ENCODE data around the gene PLXNA3. TPM values are rescaled to one million over a fixed set of nuclear protein-coding genes. Genes with fewer than 3 reads are reported as not detected.
A peak's percentile ranks its signal among the peaks of the same experiment; 100 is the strongest.

The PLXNA3 gene
- total RNA-seq, 4 donors from 2014 or later, result 17.0 to 44.4 (median 24.2) TPM

DNA sequence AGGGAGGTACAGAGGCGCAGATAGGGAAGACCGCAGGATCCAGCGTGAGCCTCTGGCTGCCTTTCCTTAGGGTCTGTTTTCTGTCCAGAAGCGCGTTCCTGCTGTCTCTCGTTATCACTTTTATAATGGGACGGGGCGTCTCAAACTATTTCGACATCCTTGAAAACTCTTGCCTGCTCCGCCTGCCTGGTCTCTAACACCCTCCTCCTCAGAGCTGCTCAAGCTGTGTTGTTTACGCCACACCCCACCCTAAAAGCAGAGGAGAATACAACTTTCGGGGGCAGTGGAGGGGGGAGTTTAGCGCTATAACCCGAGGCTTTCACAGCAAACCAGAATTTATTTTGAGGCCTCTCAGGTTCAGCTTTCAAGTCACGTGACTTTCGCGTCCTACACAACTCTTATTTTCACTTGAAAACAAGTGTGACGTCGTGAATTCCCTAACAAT is 58.6 kb downstream of the PLXNA3 start:
- Histone ChIP-seq H3K27ac (peak overlapping the region; percentile 81 to 96 (median 89)), H3K36me3 (no peaks in the 10 kb centered on the region), H3K4me3 (peak overlapping the region; percentile 11 to 81 (median 52)), H3K4me1 (peaks cover 0 to 21% (median 5%) of the 10 kb centered on the region in 4 donors), H3K27me3 (no peaks in the 10 kb centered on the region), H3K9me3 (no peaks in the 10 kb centered on the region)
- TF ChIP-seq, protein P1, sequence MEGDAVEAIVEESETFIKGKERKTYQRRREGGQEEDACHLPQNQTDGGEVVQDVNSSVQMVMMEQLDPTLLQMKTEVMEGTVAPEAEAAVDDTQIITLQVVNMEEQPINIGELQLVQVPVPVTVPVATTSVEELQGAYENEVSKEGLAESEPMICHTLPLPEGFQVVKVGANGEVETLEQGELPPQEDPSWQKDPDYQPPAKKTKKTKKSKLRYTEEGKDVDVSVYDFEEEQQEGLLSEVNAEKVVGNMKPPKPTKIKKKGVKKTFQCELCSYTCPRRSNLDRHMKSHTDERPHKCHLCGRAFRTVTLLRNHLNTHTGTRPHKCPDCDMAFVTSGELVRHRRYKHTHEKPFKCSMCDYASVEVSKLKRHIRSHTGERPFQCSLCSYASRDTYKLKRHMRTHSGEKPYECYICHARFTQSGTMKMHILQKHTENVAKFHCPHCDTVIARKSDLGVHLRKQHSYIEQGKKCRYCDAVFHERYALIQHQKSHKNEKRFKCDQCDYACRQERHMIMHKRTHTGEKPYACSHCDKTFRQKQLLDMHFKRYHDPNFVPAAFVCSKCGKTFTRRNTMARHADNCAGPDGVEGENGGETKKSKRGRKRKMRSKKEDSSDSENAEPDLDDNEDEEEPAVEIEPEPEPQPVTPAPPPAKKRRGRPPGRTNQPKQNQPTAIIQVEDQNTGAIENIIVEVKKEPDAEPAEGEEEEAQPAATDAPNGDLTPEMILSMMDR (IDR thresholded peaks at IDR 0.05), result no peak
- TF ChIP-seq POLR2A (IDR thresholded peaks at IDR 0.05) (no peak), EP300 (IDR thresholded peaks at IDR 0.05) (peak in 1 of 2 donors; percentile 4)
- peak in 1 of 2 donors; percentile 41 for DNase-seq (ENCODE audit: low spot score in 2 of 2)
- WGBS, 2 donors, result 2 to 42% methylated on average over 12 to 19 of the region's 19 CpGs

DNA sequence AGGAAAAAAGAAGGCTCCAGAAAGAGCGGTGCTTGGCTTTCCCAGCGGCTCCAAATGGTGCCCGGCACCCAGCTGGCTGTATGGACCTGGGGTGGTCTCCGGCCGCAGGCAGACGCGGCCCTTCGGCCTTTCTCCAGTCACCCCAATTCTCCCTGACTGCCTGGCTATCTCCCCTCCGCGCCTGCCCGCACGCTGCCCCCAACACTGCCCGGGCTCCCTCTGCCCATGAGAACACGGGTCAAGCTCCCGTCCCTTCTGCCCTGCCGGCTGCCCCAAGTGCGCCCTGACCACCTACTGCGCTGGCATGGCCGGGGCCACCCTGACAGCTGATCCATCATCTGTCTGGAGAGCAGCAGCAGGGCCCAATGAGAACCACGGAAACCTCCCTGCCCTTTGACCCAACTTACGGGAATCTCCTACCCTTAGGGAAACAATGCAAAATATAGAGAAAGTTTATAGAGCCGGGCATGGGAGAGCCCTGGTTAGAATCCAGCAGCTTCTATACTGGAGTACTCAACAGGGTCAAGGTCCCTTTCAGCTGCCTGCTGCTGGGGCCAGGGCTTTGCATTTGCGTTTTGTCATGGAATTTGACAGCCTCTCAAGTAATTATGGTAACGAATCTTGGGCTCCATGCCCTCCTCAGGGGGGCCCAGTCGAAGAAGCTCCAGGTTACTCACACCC is 59.2 kb downstream of the PLXNA3 start:
- no peak for DNase-seq (ENCODE audit: low spot score in 2 of 2)
- WGBS, 2 donors, result 13 to 55% methylated on average over 1 to 23 of the region's 25 CpGs

DNA sequence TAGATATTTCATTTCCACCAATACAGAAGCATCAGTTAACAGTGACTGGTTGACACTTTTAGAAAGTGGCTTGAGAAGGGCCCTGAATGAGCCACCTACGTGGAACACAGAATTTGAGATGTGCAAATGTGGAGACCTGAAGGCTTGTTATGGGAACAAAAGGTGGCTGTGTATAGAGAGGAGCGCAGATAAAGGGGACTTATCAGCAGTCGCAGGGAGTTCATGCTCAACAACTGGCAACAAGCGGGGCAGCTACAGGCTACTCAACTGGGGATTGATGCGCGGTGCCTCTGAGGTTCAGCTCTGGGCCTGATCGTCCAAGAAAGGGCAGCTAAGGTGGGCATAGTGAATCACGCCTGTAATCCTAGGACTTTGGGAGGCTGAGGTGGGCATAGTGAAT is 61.3 kb downstream of the PLXNA3 start:
- TF ChIP-seq, protein P1 (IDR thresholded peaks at IDR 0.05), result no peak
- TF ChIP-seq POLR2A (IDR thresholded peaks at IDR 0.05) (no peak), EP300 (IDR thresholded peaks at IDR 0.05) (no peak)
- 91 to 97% methylated on average over 8 of the region's 8 CpGs for WGBS, 2 donors
- no peak overlapping the region for H3K27ac ChIP-seq

More for the DNA sequence above, 59.2 kb downstream of the PLXNA3 start:
- Histone ChIP-seq H3K27ac (peak overlapping the region; percentile 81 to 96 (median 89)), H3K36me3 (no peaks in the 10 kb centered on the region), H3K4me3 (peak overlapping the region; percentile 11 to 81 (median 52)), H3K27me3 (no peaks in the 10 kb centered on the region), H3K9me3 (no peaks in the 10 kb centered on the region), H3K4me1 (peaks cover 0 to 21% (median 5%) of the 10 kb centered on the region in 4 donors)
- TF ChIP-seq, protein P1 (IDR thresholded peaks at IDR 0.05), result no peak
- TF ChIP-seq EP300 (IDR thresholded peaks at IDR 0.05), result no peak
- no peak for TF ChIP-seq POLR2A (IDR thresholded peaks at IDR 0.05)

DNA sequence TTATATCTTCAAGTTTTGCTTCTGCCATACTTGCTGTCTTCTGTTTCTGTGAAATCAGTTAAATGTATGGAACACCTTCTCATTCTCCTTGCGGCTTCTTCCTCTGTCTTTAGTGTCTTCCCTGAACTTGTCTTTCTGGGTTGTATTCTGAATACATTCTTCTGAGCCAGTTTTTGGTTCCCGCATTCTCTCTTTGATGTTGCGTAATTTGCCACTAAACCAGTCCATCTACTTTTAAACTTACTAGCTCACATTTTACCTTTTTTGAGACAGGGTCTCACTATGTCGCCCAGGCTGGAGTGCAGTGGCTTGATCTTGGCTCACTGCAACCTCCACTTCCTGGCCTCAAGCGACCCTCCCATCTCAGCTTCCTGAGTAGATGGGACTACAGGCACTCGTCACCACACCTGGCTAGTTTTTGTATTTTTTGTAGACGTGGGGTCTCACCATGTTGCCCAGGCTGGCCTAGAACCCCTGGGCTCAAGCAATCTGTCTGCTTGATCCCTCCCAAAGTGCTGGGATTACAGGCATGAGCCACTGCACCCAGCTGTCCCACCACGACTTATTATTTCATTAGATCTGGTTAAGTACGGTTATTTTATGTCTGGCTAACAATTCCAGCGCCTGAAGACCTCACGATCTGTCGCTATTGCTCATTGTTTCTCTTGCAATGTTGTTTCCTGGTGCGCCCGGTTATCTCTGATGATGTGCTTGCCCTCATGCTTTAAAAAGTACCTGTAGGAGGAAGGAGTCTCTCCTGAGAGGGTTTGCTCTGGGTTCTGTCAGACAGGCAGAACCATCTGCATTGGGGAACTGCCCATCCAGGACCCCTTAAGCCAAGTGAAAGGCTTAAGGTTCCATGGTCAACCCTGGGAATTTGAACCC is 67.8 kb downstream of the PLXNA3 start:
- WGBS, 2 donors, result 86 to 94% methylated on average over 13 to 14 of the region's 14 CpGs
- Histone ChIP-seq H3K9me3 (no peaks in the 10 kb centered on the region), H3K4me1 (peaks cover 0 to 7% (median 2%) of the 10 kb centered on the region in 4 donors), H3K27ac (peak overlapping the region in 2 of 4 donors; percentile 76 to 86), H3K4me3 (no peak overlapping the region), H3K36me3 (no peaks in the 10 kb centered on the region), H3K27me3 (no peaks in the 10 kb centered on the region)
- TF ChIP-seq POLR2A (IDR thresholded peaks at IDR 0.05), result no peak
- no peak for TF ChIP-seq EP300 (IDR thresholded peaks at IDR 0.05)
- TF ChIP-seq, protein P1 (IDR thresholded peaks at IDR 0.05), result no peak
- DNase-seq (ENCODE audit: low spot score in 2 of 2), result no peak

More for the DNA sequence above, 61.3 kb downstream of the PLXNA3 start:
- Histone ChIP-seq H3K27me3 (no peaks in the 10 kb centered on the region), H3K4me3 (no peak overlapping the region), H3K9me3 (no peaks in the 10 kb centered on the region), H3K4me1 (peaks cover 0 to 21% (median 5%) of the 10 kb centered on the region in 4 donors), H3K36me3 (no peaks in the 10 kb centered on the region)
- DNase-seq (ENCODE audit: low spot score in 2 of 2), result no peak
